HepG2 (cell line): Measurements from ENCODE around the gene SAYSD1. TPM values are rescaled to one million over a fixed set of nuclear protein-coding genes. Genes with fewer than 3 reads are reported as not detected.

Experiments
- AGO2 ChIP-seq: fragments of 200-400 bp; formaldehyde crosslinking; optimal IDR thresholded peaks from 2 replicates; pipeline ENCODE3; 2017; ENCODE audit warnings: mild to moderate bottlenecking, low read depth, low read length, moderate library complexity
- CREM ChIP-seq, 2 experiments: sonication (generic) in 1 of 2; formaldehyde crosslinking in 1 of 2; IDR thresholded peaks; 2 replicates each; pipeline versions ENCODE4 v1.4.0 to v1.6.1; 2016 to 2020; ENCODE audit warnings: antibody characterized with exemption in 1 of 2, mild to moderate bottlenecking in 1 of 2, missing genetic modification reagents in 1 of 2
- GATA4 ChIP-seq: sonication (generic); IDR thresholded peaks from 2 replicates; pipeline ENCODE4 v1.6.1; 2016; ENCODE audit warnings: antibody characterized with exemption, low read depth, borderline replicate concordance
- HMGXB4 ChIP-seq, 2 experiments: sonication (generic) in 1 of 2; formaldehyde crosslinking in 1 of 2; IDR thresholded peaks; 2 replicates each; pipeline versions ENCODE4 v1.4.0 to v1.6.1; 2018 to 2020; ENCODE audit warnings: missing genetic modification reagents in 2 of 2, borderline replicate concordance in 1 of 2, low read depth in 1 of 2, mild to moderate bottlenecking in 1 of 2, missing biosample characterization in 1 of 2
- KLF16 ChIP-seq, 2 experiments: sonication (generic) in 1 of 2; formaldehyde crosslinking in 1 of 2; IDR thresholded peaks; 2 replicates each; pipeline versions ENCODE4 v1.6.1 to v1.8.0; 2016 to 2023; ENCODE audit warnings: missing genetic modification reagents in 2 of 2, missing compliant biosample characterization in 1 of 2
- LRRFIP1 ChIP-seq: sonication (generic); formaldehyde crosslinking; conservative IDR thresholded peaks from 2 replicates; pipeline ENCODE4 v1.4.0; 2020; ENCODE audit warnings: missing genetic modification reagents
- SAFB2 ChIP-seq: sonication (generic); formaldehyde crosslinking; IDR thresholded peaks from 2 replicates; pipeline ENCODE4 v1.5.1; 2020; ENCODE audit warnings: missing genetic modification reagents, low read depth, mild to moderate bottlenecking, borderline replicate concordance
- SMC3 ChIP-seq: IDR thresholded peaks from 2 replicates; pipeline ENCODE4 v1.6.1; 2011; ENCODE audit warnings: low read length, improper control_type of control experiment
- SPEN ChIP-seq: sonication (generic); formaldehyde crosslinking; IDR thresholded peaks from 2 replicates; pipeline ENCODE4 v1.5.1; 2020; ENCODE audit warnings: low read depth, mild to moderate bottlenecking, missing genetic modification reagents
- ZMYM4 ChIP-seq: sonication (generic); formaldehyde crosslinking; IDR thresholded peaks from 2 replicates; pipeline ENCODE4 v1.8.1; 2023; ENCODE audit warnings: mild to moderate bottlenecking, missing genetic modification reagents
- ZNF180 ChIP-seq: sonication (generic); formaldehyde crosslinking; IDR thresholded peaks from 2 replicates; pipeline ENCODE4 v1.4.0; 2020; ENCODE audit warnings: low read depth, missing genetic modification reagents, borderline replicate concordance
- polyA plus RNA-seq, 8 experiments: library from polyadenylated mRNA; depleted of rRNA in 3 of 8; stranded (reverse) in 7 of 8; unstranded in 1 of 8; fragments of >200 nt; fragmentation: Illumina TruSeq in 4 of 8; extraction: Trizol in 4 of 8; gene quantifications; 2 replicates each; pipeline versions ENCODE4 v1.2.1 to v1.2.3, GENCODE V29; 2011 to 2016; ENCODE audit warnings: low read depth in 4 of 8, missing spikeins in 1 of 8, mixed read lengths in 1 of 8; ENCODE audit not compliant: insufficient read depth in 1 of 8
- total RNA-seq, 5 experiments: library from RNA; depleted of rRNA; stranded (reverse); fragments of >200 nt; fragmentation: Illumina TruSeq; extraction: Trizol; gene quantifications; 2 replicates each; pipeline ENCODE4 v1.2.3, GENCODE V29; 2016; ENCODE audit warnings: low read depth in 1 of 5

SAYSD1 gene
- total and polyA plus RNA-seq, 2 of the 13 experiments (the other 11 are each of a cell fraction or from before 2014, with no cell fraction given) = 10.1 to 16.0 TPM

- TF ChIP-seq HMGXB4 (CRISPR knock-in tag; IDR thresholded peaks at IDR 0.05; ENCODE audit: borderline replicate concordance in 1 of 2, low read depth in 1 of 2) (no peak), CREM (IDR thresholded peaks at IDR 0.05) (no peak), CREM (CRISPR knock-in tag; IDR thresholded peaks at IDR 0.05) (no peak), AGO2 (no peak), LRRFIP1 (CRISPR knock-in tag) (no peak), SPEN (no peak), KLF16 (CRISPR knock-in tag; IDR thresholded peaks at IDR 0.05) (no peak), ZMYM4 (CRISPR knock-in tag) (no peak), SMC3 (no peak), GATA4 (no peak), ZNF180 (CRISPR knock-in tag) (no peak), SAFB2 (CRISPR knock-in tag) (no peak)
- TF ChIP-seq, all 625 proteins: peak for 0
Measured at GRCh38 chr6:39151211-39151610, 36.2 kb upstream of the SAYSD1 start (continued).
